HL-60 (cell line): Measurements from ENCODE around the gene EDIL3.

ENCODE experiments used
- DNase-seq, 2 experiments: peaks; one replicate each; pipeline ENCODE4 v3.0.0-alpha.2; 2010 to 2020; ENCODE audit warnings: low read depth in 1 of 2, low spot score in 1 of 2
- H3K27ac ChIP-seq: fragments of 250-450 bp; sonication (Bioruptor Pico); replicated peaks from 2 replicates; pipeline ENCODE4 v1.5.1; 2020; ENCODE audit warnings: mild to moderate bottlenecking, moderate library complexity
- H3K27me3 ChIP-seq: fragments of 250-450 bp; sonication (Bioruptor Pico); 2 replicates; pipeline ENCODE4 v1.5.1; 2021; ENCODE audit warnings: mild to moderate bottlenecking, moderate library complexity; ENCODE audit not compliant: insufficient read depth, poor library complexity, severe bottlenecking
- H3K4me3 ChIP-seq: replicated peaks from 2 replicates; pipeline ENCODE4 v1.5.1; 2011; ENCODE audit warnings: mild to moderate bottlenecking, control low read depth, low read length; ENCODE audit not compliant: insufficient read depth
- CTCF ChIP-seq: IDR thresholded peaks from one replicate; pipeline ENCODE4 v1.5.1; 2011; ENCODE audit warnings: low read length, control low read depth, inconsistent platforms; ENCODE audit not compliant: insufficient read depth
- GABPA ChIP-seq: IDR thresholded peaks from 2 replicates; pipeline ENCODE4 v1.6.1; 2012; ENCODE audit warnings: low read depth
- POLR2AphosphoS5 ChIP-seq: IDR thresholded peaks from 2 replicates; pipeline ENCODE4 v1.6.1; 2012; ENCODE audit warnings: low read depth
- SPI1 ChIP-seq: IDR thresholded peaks from 2 replicates; pipeline ENCODE4 v1.6.1; 2012; ENCODE audit warnings: low read depth, mild to moderate bottlenecking, borderline replicate concordance
- TF ChIP-seq, protein P1 (sequence below): IDR thresholded peaks from 2 replicates; pipeline ENCODE4 v1.6.1; 2012; ENCODE audit warnings: low read depth; ENCODE audit not compliant: insufficient replicate concordance

The EDIL3 gene

DNA sequence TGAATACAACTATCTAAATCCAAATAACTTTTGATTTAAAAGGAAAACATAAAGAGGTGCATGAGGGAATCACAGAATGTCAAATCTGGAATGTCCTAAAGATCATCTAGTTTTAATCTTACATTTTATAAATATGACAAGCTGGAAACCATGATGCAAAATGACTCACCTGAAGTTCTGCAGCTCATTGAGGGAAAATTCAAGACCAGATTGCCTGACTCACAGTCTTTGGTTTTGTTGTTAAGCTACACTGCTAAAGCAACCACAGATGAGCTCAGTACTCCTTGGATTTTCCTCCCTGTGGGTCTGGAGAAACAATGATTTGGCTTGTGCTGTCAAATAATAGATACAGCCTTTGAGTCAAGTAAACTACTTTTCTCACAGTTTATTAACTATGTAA lies 19.1 kb upstream of the EDIL3 start:
- Histone ChIP-seq H3K27ac (no peak overlapping the region), H3K27me3 (no peaks in the 10 kb centered on the region), H3K4me3 (no peak overlapping the region)
- TF ChIP-seq, protein P1, sequence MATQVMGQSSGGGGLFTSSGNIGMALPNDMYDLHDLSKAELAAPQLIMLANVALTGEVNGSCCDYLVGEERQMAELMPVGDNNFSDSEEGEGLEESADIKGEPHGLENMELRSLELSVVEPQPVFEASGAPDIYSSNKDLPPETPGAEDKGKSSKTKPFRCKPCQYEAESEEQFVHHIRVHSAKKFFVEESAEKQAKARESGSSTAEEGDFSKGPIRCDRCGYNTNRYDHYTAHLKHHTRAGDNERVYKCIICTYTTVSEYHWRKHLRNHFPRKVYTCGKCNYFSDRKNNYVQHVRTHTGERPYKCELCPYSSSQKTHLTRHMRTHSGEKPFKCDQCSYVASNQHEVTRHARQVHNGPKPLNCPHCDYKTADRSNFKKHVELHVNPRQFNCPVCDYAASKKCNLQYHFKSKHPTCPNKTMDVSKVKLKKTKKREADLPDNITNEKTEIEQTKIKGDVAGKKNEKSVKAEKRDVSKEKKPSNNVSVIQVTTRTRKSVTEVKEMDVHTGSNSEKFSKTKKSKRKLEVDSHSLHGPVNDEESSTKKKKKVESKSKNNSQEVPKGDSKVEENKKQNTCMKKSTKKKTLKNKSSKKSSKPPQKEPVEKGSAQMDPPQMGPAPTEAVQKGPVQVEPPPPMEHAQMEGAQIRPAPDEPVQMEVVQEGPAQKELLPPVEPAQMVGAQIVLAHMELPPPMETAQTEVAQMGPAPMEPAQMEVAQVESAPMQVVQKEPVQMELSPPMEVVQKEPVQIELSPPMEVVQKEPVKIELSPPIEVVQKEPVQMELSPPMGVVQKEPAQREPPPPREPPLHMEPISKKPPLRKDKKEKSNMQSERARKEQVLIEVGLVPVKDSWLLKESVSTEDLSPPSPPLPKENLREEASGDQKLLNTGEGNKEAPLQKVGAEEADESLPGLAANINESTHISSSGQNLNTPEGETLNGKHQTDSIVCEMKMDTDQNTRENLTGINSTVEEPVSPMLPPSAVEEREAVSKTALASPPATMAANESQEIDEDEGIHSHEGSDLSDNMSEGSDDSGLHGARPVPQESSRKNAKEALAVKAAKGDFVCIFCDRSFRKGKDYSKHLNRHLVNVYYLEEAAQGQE = no peak
- TF ChIP-seq CTCF = no peak
- DNase-seq = no peak

GRCh38 chr5:84397385-84397784 lies 12.7 kb upstream of the EDIL3 start:
- no peak for DNase-seq
- Histone ChIP-seq H3K27ac (no peak overlapping the region), H3K27me3 (no peaks in the 10 kb centered on the region), H3K4me3 (no peak overlapping the region)
- TF ChIP-seq POLR2AphosphoS5 = no peak
- TF ChIP-seq, protein P1 = no peak
- no peak for TF ChIP-seq CTCF

DNA sequence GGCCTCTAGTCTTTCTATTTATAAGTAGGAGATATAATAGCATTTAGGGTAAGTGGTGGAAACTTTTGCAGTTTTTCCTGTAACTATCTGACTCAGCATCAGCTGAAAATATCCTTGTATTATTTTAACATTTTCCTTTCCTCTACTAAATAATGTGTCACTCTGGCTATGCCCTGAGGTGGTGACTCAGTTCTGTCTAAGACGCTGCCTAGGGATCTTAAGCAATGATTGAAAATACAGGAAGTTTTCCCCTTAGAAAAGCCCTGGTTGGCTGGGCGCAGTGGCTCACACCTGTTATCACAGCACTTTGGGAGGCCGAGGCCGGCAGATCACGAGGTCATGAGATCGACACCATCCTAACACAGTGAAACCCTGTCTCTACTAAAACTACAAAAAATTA lies 9.3 kb upstream of the EDIL3 start:
- Histone ChIP-seq H3K27me3 (no peaks in the 10 kb centered on the region), H3K27ac (no peak overlapping the region), H3K4me3 (no peak overlapping the region)
- TF ChIP-seq, protein P1 = no peak
- TF ChIP-seq SPI1 (no peak), POLR2AphosphoS5 (no peak), CTCF (no peak), GABPA (no peak)
- no peak for DNase-seq
